ELR (cell line): ENCODE results near the gene FRMD1.
"Not testable (repeated sequence)": the region's sequence is repeated elsewhere in the genome, so short reads cannot be mapped to it uniquely, and the experiment has no call there.

Experiments used
- DNase-seq: peaks from one replicate; pipeline ENCODE4 v3.0.0-alpha.2; 2015; ENCODE audit warnings: low read depth

FRMD1 gene

DNA sequence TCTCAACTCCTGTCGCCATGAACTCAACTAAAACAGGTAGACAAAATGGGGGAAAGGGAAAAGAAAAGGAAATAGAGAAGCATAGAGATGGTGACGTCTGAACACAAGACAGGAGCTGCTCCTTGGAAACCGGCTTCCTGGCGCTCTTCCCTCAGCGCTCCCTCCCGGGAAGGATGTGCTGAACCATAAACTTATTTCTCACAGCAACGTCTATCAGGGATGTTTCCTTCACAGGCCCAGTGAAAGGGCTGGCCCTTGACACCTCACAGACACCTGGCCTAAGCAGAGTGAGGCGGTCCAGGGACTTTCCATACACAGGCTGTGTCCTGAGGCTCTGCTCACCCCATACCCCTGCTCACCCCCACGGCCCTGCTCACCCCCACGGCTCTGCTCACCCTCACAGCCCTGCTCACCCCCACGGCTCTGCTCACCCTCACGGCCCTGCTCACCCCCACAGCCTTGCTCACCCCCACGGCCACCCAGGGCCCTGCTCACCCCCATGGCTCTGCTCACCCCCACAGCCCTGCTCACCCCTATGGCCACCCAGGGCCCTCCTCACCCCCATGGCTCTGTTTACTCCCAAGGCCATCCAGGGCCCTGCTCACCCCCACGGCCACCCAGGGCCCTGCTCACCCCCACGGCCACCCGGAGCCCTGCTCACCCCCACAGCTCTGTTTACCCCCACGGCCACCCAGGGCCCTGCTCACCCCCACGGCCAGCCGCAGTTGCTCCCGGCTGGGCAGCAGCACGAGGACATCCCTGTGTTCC, 653 bp downstream of the FRMD1 start:
- no peak for DNase-seq

DNA sequence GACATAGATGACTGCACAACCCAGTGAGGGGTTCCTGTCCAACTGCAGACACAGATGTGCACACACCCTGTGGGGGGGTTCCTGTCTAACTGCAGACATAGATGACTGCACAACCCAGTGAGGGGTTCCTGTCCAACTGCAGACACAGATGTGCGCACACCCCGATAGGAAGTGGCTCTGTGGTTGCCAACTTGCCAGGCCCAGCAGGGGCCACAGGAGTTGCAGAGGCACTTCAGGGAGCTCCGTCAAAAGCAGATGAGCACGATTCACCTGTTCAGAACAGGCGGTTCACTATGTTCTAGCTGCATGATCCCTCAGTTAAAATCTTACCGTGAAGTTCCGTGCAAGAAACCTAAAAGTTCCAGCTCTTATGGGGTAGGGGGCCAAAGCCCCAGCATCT, 1.6 kb downstream of the FRMD1 start:
- DNase-seq: not testable (repeated sequence)

DNA sequence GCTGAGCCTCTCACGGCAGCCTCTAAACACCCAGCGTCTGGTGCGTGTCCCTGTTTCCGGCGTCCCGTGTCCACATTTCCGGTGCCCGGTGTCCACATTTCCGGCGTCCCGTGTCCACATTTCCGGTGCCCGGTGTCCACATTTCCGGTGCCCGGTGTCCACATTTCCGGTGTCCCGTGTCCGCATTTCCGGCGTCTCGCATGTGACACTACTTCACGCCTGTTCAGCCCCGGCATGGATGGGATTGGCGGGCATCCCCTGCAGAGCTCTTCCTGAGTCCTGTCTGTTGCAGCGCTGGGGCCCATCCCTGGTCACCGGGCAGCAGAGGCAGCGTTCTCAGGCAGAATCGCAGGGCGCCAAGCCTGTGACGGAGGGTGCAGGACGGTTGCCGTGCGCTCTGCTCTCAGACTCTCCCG, 3.2 kb downstream of the FRMD1 start:
- no peak for DNase-seq

DNA sequence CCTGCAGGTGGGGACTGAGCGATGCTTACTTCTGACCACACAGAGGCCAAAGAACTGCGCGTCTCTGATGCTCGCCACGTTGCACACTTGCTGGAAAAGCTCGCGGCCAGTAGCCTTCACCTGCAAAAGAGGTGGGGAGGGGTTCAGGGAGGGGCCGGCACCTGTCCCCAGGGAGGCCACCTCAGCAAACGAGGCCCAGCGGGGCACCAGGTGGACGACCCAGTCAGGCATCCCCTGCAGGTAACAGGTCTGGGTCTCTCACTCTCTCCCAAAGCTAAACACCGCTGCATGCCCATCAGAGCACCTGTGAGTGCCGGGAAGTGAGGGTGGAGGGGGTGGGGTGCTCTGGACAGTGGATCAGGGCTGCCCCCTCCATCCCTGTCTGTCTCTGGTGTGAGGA, 3.8 kb downstream of the FRMD1 start:
- DNase-seq: no peak

DNA sequence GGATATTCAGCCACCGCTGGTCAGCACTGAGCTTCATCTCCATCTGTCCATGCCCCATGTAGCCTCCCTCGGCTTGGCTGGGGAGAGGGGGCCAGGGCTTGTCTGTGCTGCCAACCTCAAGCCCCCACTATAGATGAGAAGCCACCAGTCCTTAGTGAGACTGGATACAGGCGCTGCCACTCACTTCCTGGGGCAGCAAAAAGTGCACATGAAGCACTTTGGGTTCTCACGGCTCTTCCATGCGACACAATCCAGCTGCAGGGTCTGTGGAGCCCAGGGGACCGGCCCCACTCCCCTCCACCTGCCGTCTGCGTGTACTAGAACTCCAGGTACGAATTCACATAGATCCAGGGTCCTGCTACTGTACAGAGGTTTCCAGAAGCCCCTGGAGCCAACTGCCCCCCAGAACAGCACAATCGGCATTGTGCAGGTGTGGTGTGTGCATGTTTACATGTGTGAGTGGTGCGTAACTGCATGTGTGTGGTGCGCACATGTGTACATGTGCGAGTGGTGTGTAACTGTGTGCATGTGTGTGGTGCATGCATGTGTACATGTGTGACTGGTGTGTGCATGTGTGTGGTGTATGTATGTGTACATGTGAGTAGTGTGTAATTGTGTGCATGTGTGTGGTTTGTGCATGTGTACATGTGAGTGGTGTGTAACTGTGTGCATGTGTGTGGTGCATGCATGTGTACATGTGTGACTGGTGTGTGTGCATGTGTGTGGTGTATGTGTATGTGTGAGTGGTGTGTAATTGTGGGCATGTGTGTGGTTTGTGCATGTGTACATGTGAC, 4.9 kb downstream of the FRMD1 start:
- DNase-seq: no peak

DNA sequence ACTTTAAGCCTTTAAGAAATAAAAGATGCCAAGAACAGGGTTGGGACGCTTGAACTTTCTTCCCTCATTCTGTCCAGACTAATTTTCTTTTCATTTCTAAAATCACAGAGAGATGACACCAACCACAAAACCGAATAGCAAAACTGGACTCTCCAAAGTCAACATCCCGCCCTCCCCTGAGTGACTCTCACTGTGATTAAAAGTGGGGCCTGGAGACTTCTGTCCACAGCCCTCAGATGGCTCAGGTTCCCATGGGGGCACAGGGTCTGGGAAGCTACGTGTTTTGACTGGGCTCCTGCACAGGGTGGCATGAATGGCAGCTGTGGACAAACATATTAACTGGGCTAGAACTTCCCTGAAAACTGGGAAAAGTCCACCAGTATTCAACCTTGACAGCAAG, 6.3 kb downstream of the FRMD1 start:
- no peak for DNase-seq

DNA sequence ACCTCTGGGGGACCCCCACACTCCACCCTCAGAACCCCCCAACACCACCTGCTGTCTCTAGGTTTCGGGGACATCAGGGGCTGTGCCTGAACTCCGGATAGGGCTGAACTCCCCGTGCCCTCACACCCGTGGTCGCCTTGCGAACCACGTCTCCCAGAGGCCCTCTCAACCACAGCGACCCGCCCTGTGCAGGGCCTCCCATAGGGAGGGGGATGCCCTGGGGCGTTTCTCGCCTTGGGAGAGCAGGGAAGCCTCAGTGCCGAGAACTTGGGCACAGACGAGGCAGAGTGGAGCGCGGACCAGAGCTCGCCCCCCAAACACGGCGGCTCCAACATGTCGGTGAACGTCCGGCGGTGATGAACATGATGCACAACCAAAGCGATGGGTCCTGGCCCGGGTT, 6.8 kb downstream of the FRMD1 start:
- DNase-seq: no peak

DNA sequence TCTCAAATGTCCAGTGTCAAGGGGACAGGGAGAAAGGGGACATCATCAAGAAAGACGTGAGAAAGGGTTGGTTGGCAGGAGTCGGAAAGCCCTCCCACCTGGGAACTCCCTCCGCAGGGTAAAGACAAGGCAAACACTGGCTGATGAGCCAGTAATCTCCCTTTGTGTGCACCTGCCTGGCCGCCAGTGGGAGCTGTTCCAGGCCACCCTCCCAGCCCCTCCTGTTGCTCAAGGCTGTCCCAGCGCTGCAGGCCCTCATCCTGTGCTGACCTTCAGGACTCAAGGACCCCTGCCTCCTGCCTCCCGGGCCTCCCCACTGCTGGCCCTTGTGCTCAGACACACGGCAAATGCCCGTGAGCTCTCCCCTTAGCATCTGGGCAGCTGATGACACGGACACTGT, 7.4 kb downstream of the FRMD1 start:
- DNase-seq: no peak

DNA sequence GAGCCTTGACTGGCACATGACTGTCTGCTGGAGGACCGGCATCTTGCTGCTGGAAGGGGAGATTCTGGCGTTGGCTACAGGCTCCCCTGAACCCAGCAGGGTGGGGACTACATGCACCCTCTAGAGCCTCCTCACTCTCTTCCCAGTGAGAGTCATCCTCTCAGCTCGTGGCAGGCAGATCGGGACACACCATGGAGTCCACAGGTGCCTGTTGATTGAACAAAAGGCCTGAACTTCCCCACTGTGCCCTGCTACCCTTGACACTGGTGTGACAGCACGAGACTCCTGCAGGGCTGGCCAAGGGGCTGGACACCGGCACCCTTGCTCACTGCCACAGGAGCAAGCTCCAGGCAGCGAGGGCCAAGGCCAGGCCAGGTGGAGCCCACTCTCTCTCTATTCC, 8.2 kb downstream of the FRMD1 start:
- no peak for DNase-seq

DNA sequence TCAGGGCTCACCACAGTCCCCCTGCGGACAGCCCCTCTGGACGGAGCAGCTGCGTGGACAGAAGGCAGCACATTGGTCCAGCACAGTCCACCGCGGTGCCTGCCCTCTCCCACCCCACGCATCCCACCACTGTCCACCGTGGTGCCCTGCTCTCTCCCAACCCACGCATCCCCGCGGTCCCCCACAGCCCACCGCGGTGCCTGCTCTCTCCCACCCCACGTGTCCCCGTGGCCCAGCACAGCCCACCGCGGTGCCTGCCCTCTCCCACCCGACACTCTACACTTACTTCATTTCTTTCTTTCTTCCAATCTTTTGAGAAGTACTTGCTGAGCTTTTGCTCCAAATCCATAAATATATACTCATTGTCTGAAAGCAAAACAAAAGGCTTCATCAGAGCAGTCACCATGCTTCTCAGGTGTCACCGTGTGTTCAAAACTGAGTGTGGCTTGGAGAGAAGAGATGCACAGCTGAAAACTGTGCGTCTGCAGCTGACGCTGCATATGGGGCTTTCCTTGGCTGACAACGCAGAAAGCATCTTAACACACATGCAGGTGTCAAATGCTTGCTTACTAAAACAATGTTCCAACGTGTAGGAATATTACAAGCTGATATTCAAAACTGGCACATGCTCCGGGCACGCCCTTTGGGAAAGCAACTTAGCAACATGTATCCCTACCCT, 11.8 kb downstream of the FRMD1 start:
- DNase-seq: no peak

DNA sequence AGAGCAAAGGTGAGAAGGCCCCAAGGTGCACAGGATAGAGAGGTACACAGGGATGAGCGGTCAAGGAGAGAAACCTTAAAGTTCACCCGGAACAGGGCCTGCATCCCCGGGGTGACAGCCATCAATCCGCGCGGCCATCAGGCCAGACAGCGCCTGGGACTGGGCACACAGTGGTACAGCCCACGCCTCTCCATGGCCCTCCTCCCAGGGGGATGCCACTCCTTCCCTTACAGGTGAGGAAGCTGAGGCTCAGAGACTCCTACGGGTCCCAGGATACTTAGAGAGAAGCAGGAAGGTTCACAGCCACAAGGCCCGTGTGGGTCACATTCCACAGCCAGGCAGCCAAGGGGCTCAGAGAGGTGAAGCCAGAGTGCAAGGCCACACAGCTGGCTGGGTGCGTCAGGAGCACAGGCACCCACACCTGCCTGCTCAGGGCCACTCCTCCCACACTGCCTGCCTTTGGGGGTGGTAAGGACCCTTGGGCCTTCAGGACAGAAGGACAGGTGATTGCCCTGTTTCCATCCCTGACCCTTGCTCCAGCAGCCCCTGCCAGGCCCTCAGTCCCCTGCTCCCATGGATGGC, 14.7 kb downstream of the FRMD1 start:
- no peak for DNase-seq

DNA sequence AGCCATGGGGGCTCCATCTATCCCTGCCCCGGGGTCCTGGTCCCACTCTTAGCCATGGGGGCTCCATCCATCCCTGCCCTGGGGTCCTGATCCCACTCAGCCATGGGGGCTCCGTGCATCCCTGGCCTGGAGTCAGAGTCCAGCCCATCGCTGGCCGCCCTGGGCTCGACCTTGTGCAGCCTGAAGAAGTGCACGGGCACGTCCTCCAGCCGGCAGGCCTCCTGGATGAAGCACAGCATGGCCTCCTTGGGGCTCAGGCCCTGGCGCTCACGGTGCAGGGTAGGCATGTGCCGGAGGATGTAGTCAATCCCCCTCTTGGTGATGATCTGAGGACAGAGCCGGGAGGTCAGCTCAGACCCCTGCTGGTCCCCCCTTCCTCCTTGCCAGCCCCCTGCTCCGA, 15.6 kb downstream of the FRMD1 start:
- DNase-seq: no peak

DNA sequence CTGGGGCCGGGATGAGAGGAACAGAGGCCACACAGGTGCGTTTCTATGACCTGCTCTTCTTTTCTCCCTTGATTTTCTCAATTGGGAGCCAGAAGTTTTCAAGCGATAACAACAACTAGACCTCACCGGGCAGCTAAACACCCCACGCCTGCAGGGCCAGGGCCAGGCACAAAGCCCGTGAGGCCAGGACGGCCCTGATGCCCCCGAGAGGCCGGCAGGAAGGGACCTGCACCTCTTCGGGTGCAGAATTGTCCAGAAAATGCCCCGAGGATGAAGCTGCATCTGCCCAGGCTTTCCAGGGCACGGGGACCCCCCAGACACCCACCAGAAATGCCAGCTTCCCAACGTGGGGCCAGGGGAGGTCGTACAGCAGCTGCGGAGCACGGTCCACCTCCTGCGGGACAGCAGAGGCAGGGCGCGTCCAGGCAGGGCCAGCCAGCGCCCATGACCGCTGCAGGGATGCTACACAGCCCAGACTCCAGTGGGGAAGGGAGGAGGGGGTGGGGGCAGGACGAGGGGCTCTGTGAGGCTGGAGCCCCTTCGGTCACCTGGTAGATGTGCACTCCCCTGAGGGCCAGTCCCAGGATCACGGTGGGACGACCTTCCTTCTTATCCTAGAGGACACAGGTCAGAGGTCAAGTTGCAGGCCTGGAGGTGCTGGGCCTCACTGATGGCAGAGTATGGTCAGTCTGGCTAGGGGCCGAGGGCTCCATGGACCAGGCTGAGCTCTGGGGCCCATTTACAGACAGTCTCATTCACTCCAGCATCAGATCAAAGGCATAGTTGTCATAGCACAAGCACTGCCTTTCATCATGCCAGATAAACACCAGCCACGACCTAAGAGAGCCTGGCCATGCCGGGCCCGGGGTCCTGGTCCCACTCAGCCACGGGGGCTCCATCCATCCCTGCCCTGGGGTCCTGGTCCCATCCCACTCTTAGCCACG, 16.4 kb downstream of the FRMD1 start:
- no peak for DNase-seq

DNA sequence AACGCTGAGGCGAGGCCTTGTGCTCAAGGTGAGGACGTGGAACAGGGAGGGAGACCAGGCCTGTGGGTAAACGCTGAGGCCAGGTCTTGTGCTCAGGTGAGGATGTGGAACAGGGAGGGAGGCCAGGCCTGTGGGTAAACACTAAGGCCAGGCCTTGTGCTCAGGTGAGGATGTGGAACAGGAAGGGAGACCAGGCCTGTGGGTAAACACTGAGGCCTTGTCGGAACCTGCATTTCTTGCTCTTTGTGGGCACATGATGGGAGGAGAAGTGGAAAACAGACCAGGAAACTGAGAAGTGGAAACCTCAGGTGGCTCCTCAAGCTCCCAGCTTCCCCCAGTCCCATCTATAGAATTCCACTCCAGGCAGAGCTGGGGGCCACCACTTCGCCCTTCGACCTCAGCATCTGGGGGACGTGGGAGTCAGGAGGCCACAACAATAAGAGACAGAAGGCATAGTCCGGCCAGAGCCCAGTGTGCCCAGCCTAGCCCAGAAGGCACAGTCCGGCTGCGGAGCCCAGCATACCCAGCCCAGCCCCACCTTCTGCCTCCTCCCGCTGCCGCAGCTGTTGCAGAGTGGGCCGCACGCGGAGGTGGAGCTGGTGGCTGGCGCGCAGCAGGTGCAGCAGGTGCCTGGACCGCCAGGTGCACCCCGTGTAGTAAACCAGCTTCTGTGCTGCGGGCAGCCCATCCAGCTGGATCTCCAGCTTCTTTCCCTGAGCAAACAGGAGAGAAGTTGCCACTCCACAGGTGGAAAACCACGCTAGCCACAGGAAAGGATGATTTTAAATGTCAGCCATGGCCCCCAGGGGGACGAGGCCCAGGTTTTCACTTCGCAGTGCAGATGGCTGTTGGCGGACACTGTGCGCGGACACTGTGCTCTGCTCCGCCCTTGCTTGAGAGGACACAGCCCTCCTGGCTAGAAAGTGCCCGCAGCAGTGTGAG, 17.5 kb downstream of the FRMD1 start:
- no peak for DNase-seq

DNA sequence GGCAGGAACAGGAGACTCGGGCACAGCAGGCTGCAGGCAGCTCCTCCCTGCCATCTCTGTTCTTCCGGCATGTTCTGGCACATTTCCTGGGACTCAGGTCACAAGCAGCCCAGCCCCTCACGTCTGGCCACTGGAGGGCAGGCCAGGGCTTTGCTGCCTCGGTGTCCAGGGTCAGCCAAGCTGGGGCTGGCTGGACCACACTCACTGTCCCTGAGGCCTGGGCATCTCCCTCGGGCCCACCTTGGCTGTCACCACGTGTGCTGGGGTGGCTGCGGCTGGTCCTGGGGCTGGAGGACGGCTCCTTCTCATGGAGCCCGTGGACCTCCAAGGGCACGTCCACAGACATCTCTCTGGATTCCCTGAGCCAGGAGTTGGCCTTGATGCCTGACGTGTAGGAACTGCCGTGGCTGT, 18.5 kb downstream of the FRMD1 start:
- DNase-seq: peak; percentile 13

DNA sequence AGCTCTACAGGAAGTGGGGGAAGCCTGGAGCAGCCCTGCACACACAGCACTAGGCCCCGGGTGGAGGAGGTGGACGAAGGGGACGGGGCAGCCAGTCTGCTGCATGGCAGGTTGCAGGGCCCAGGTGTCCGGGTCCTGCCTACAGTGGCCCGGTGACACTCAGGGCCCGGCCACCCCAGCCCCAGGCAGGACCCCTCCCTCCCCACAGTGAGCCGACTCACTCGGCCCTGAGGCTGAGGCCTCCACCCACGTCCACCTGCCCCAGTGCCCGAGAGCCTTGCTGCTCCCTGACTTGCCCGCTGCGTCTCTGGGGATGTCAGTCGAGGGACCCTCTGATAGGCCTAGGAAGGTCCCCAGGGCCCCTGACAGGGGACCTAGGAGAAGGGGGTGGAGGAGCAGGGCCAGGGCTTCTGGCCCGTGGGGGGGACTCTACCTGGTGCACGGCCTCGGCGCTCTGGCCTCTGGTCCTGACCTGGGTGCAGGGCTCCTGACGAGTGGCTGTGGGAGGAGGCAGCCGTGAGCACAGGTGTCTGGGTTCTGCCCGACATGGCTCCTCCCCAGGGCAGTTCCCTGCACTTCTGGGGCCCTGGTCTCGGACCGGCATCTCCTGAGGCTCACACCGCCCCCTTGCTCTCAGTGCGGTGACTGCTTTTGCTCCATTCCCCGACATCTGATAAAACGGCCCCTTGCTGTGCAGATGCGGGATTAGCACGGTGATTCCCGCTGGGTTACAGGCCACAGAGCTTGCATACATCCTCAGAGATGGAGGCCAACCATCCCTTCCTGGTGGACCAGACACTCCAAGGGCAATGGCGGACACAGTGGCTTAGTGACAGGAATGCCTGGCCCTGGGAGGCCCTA, 20.1 kb downstream of the FRMD1 start:
- DNase-seq: no peak

DNA sequence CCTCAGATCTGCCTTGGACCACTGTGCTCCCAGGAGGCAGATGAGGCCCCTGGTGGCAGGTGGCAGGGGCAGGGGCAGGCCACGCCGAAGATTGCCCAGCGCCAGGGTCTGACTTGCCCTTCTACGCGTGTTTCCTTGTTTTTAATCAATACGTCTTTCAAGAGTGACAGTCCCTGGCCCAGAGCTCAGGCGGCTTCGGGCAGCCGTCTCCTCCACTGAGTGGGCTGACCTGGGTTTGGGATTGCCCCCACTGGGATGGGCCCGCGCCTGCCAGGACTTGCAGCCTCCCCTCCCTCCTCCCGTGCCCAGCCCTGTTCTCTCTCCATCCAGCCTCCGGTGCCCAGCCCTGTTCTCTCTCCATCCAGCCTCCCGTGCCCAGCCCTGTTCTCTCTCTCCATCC, 21.2 kb downstream of the FRMD1 start:
- no peak for DNase-seq

DNA sequence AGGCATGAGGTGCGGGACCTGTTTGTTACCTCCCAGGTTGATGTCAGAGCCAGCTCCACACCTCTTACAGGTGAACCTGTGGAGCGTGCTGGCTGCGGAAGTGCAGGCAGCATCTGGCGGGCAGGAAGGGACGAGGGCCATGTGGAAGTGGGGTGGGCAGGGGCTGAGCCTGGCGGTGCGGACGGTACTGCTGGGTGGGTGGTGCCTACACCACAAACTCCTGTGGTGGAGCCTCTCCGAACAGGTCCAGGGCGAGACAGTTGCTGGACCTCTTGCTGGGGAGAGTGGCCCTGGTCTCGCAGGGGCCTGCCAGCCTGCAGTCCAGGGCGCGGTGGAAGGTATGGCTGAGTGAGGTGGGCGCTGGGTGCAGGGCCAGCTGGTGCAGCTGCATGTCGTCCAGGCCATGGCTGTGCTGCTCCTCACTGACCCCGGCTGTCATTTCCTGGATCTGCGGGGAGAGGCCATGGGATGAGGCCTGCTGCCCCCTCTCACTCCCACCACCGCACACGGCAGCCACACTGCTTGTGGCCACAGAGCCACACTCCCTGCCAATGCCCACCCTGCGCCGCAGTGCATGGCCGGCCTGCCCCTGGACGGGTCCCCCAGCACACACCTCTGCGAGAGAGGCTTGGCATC, 22.0 kb downstream of the FRMD1 start:
- DNase-seq: no peak
